GM12801 (cell line): ENCODE results near the gene RNF144B.

ENCODE experiments used
- CTCF ChIP-seq: IDR thresholded peaks from one replicate; pipeline ENCODE4 v1.5.1; 2011; ENCODE audit warnings: control low read depth; ENCODE audit not compliant: insufficient read length; ENCODE audit errors: extremely low read depth

The RNF144B gene

GRCh38 chr6:18360188-18360587 is 27.0 kb upstream of the RNF144B start:
- no peak for TF ChIP-seq CTCF

- no peak for TF ChIP-seq CTCF
Observed at GRCh38 chr6:18362058-18362561, 25.0 kb upstream of the RNF144B start.

- TF ChIP-seq CTCF = no peak
Observed at GRCh38 chr6:18363746-18364145, 23.4 kb upstream of the RNF144B start.

- TF ChIP-seq CTCF = no peak
Observed at GRCh38 chr6:18367371-18367770, 19.8 kb upstream of the RNF144B start.

GRCh38 chr6:18368277-18369105 is 18.7 kb upstream of the RNF144B start:
- TF ChIP-seq CTCF = no peak

GRCh38 chr6:18371010-18371409 is 16.1 kb upstream of the RNF144B start:
- TF ChIP-seq CTCF = no peak

GRCh38 chr6:18371656-18372055 is 15.5 kb upstream of the RNF144B start:
- no peak for TF ChIP-seq CTCF
